Heart right ventricle (tissue), 16 donors: ENCODE data around the gene ZNF205. TPM values are rescaled to one million over a fixed set of nuclear protein-coding genes. Genes with fewer than 3 reads are reported as not detected.

Experiments
- ATAC-seq, 8 donors: fragments of 200-7000 bp; cut with Tn5 transposase; one replicate each; pipeline ENCODE4 v1.9.1; 2020; ENCODE audit warnings: mild to moderate bottlenecking in 8 of 8, moderate library complexity in 8 of 8, moderate number of reproducible peaks in 1 of 8
- DNase-seq, 2 donors: peaks; one replicate each; pipeline ENCODE4 v3.0.0-alpha.2; 2020
- H3K27ac ChIP-seq, 10 donors: fragments of 200-600 bp; sonication (generic) in 2 of 10; one replicate each; pipeline versions ENCODE4 v1.5.0 to v1.8.0; 2020 to 2022; ENCODE audit warnings: mild to moderate bottlenecking in 3 of 10
- H3K27me3 ChIP-seq, 7 donors: fragments of 200-600 bp; one replicate each; pipeline ENCODE4 v1.8.0; 2021 to 2022; ENCODE audit warnings: mild to moderate bottlenecking in 2 of 7
- H3K36me3 ChIP-seq, 9 donors: fragments of 200-600 bp; sonication (generic) in 1 of 9; one replicate each; pipeline versions ENCODE4 v1.5.0 to v1.8.0; 2020 to 2022; ENCODE audit warnings: mild to moderate bottlenecking in 2 of 9
- H3K4me1 ChIP-seq, 9 donors: fragments of 200-600 bp; sonication (generic) in 1 of 9; one replicate each; pipeline versions ENCODE4 v1.5.0 to v1.8.0; 2020 to 2022; ENCODE audit warnings: mild to moderate bottlenecking in 4 of 9
- H3K4me3 ChIP-seq, 10 donors: fragments of 200-600 bp; sonication (generic) in 2 of 10; one replicate each; pipeline versions ENCODE4 v1.5.0 to v1.8.0; 2020 to 2022; ENCODE audit warnings: mild to moderate bottlenecking in 7 of 10, moderate library complexity in 2 of 10
- H3K9me3 ChIP-seq, 11 donors: fragments of 200-600 bp in 10 of 11; sonication (generic) in 2 of 11; one replicate each; pipeline versions ENCODE4 v1.5.0 to v1.8.0; 2013 to 2022; ENCODE audit warnings: mild to moderate bottlenecking in 2 of 11, control low read depth in 1 of 11, moderate library complexity in 1 of 11
- CTCF ChIP-seq, 9 donors: fragments of 200-600 bp; sonication (generic) in 2 of 9; IDR thresholded peaks; one replicate each; pipeline versions ENCODE4 v1.5.0 to v1.8.0; 2021 to 2022; ENCODE audit warnings: antibody characterized with exemption in 9 of 9, mild to moderate bottlenecking in 5 of 9, moderate library complexity in 1 of 9
- WGBS, 2 donors: extraction: QIAGEN DNeasy Blood & Tissue Kit; methylation state at CpG; one replicate each; pipeline ENCODE4 v1.1.7; 2013; ENCODE audit warnings: inconsistent platforms in 1 of 2; 5-methylcytosine and 5-hydroxymethylcytosine counted together
- intact Hi-C, 10 donors: fragments of 100-400 bp; cut with DNase I; formaldehyde crosslinking; loops; one replicate each; pipeline versions ENCODE4 v1.11.1 to v1.14.2; 2022
- polyA plus RNA-seq, 2 donors: library from polyadenylated mRNA; stranded (reverse); fragments of 200-250 nt; gene quantifications; one replicate each; pipeline ENCODE4 v1.2.3, GENCODE V29; 2013
- total RNA-seq, 10 donors: library from RNA; stranded (reverse); fragmentation: NEBNext Ultra II Directional in 3 of 10; extraction: Animal tissue kit (Norgen Biotek cat#: 25700) in 3 of 10; gene quantifications; one replicate each; pipeline versions ENCODE4 v1.2.1 to v1.2.4, GENCODE V29; 2021 to 2023
- donor health status: Arrhythmogenic right ventricular cardiomyopathy.
- donor health status: ischemic (EF 13 %, LVEDD 7.1; RV severe dilation, severe dysfunction).
- donor health status: healthy with polysubstance abuse.
- donor health status: DM: no; HTN: yes; CAD: no.
- donor health status: DM: no; HTN: no; CAD: no.
- donor health status: ischemic (EF 25% LVEDD 6.9; RV normal size, moderate dysfunction).
- donor health status: ischemic (EF 25% LVEDD 5.7; RV mildly dilated, moderate dysfunction).
- donor health status: healthy.
- donor health status: DM: yes; HTN: yes; CAD: no.
- donor health status: Ischemic cardiomyopathy.
- donor health status: ischemic (EF 35%, LVEDD 5.7; RV mildly dilated, moderate dysfunction).
- donor health status: nonischemic (EF 11% LVEDD 7.7; RV severe dilation, severe dysfunction).
- donor health status: DM: yes; HTN: yes; CAD: no.
- donor health status: PGD.
- donor health status: ischemic (EF 29% LVEDD 5.4; RV normal size, mild dysfunction).
- donor health status: nonischemic (EF 23%, LVEDD 6.1; RV moderate dilation, normal function).

ZNF205 gene
- total and polyA plus RNA-seq, 12 donors, result 5.8 to 26.9 (median 8.0) TPM

DNA sequence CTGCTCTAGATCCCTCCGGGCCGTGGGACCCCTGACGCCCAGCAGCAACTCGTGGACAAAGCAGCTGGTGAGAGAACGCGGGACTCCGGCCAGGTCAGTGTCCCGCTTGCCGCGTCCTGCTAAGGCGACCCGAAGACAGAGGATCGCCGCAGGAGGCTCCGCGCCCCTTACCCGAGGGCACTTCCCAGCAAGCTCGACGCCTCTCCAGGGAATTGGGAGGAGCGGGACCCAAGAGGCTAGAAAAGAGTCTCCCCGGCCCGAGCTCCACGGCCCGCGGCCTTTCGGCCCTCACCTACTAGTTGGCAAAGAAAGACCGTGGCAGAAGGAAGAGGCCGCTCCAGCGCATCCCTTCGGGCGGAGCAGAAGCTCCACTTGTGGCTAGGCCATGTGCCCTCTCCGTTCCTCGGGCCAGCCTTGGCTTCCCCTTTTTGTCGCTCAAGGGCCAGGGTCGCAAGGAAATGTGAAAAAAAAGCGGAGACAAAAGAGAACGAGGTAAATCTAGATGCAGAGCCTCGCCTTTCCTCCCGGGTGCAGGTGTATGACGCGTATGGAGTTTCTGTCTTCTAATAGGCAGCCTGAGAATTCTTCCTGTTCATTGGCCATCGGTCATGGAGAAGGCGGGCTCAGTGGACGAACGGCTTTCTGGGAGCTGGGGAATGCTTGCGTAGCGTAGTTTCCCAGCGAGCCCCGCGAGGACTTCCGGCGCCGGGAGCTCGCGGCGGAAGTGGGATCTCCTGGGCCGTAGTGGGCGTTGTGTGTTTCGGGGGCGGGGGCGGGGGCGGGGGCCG lies 22.1 kb downstream of the ZNF205 start, which contains the start of gene ZNF213:
ZNF213 (plus strand) TSS at position 692 of the 788 bp plus-strand sequence. CDS start 2,252 bp downstream, outside the sequence.
- peak within 1 kb of the TSS; percentile 66 to 99 (median 88) for H3K4me3 ChIP-seq
- peak in 1 of 9 donors; percentile 5 for TF ChIP-seq CTCF (IDR thresholded peaks at IDR 0.05)
- ATAC-seq (peak; percentile 91 to 98 (median 97)), DNase-seq (peak; percentile 92 to 97)
- peaks cover 3 to 43% (median 32%) of the 10 kb centered on the region in 9 donors for H3K4me1 ChIP-seq
- intact Hi-C loops, result loop anchor here in 1 of 10 donors (5.0 kb wide), 1 partner anchor 72 kb away; no protein-coding TSS in a partner anchor
- H3K9me3 ChIP-seq, result no peaks in the 10 kb centered on the region
- peak within 1 kb of the TSS; percentile 71 to 98 (median 92) for H3K27ac ChIP-seq
- peaks cover 0 to 49% (median 9%) of the 10 kb centered on the region in 9 donors for H3K36me3 ChIP-seq
- 0 to 1% methylated on average over 63 of the region's 63 CpGs for WGBS, 2 donors
- H3K27me3 ChIP-seq, result no peaks in the 10 kb centered on the region

DNA sequence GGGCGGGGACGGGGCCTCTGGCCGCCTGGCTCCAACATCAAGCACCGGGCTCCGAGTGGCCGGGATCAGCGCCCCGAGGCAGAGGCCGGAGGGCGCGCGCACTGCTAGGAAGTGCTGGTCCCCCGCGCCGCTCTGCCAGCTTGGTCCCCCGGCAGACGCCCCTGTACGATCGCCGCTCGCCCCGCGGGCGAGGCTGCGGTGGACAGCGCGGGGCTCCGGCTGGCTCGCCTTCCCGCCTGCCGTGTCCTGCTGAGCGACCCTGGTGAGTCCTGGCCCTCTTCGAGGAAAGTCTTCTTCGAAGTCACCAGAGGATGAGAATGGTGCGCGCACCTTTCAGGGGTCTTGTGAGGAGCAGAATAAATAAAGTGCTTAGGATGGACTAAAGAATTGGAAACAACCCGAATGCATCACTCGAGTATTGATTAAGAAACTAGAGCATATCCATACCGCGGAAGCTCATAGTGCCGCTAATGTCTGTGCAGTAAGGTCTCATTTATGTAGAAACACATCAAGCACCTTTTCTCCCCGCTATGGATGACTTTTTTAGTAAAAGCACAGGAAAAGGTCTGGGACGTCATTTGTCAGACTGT lies 22.8 kb downstream of the ZNF205 start:
- TF ChIP-seq CTCF (IDR thresholded peaks at IDR 0.05), result peak in 1 of 9 donors; percentile 3
- Histone ChIP-seq H3K27me3 (no peaks in the 10 kb centered on the region), H3K9me3 (no peaks in the 10 kb centered on the region), H3K27ac (peak overlapping the region; percentile 15 to 98 (median 92)), H3K4me3 (peak overlapping the region; percentile 66 to 99 (median 88)), H3K36me3 (peaks cover 0 to 55% (median 9%) of the 10 kb centered on the region in 9 donors), H3K4me1 (peaks cover 3 to 36% (median 26%) of the 10 kb centered on the region in 9 donors)
- no peak for DNase-seq
- intact Hi-C loops, result no loop called here
- no peak for ATAC-seq
- 0 to 1% methylated on average over 43 of the region's 43 CpGs for WGBS, 2 donors

DNA sequence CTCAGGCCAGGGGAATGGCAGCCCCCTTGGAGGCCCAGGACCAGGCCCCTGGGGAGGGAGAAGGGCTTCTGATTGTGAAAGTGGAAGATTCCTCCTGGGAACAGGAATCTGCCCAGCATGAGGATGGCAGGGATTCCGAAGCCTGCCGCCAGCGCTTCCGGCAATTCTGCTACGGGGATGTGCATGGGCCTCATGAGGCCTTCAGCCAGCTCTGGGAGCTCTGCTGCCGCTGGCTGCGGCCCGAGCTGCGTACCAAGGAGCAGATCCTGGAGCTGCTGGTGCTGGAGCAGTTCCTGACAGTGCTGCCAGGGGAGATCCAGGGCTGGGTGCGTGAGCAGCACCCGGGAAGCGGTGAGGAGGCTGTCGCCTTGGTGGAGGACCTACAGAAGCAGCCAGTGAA lies 24.9 kb downstream of the ZNF205 start:
- Histone ChIP-seq H3K27me3 (no peaks in the 10 kb centered on the region), H3K27ac (no peak overlapping the region), H3K9me3 (no peaks in the 10 kb centered on the region), H3K4me1 (peaks cover 3 to 34% (median 22%) of the 10 kb centered on the region in 9 donors), H3K36me3 (peaks cover 0 to 63% (median 21%) of the 10 kb centered on the region in 9 donors), H3K4me3 (no peak overlapping the region)
- no peak for DNase-seq
- intact Hi-C loops, result no loop called here
- WGBS, 2 donors, result 92 to 95% methylated on average over 13 of the region's 13 CpGs
- no peak for TF ChIP-seq CTCF (IDR thresholded peaks at IDR 0.05)
- ATAC-seq, result no peak

- H3K4me3 ChIP-seq, result no peak overlapping the region
- peaks cover 3 to 31% (median 22%) of the 10 kb centered on the region in 9 donors for H3K4me1 ChIP-seq
- 88 to 90% methylated on average over 21 of the region's 21 CpGs for WGBS, 2 donors
- H3K27ac ChIP-seq, result no peak overlapping the region
- ATAC-seq (no peak), DNase-seq (no peak)
- no peaks in the 10 kb centered on the region for H3K9me3 ChIP-seq
- no peak for TF ChIP-seq CTCF (IDR thresholded peaks at IDR 0.05)
- peaks cover 0 to 67% (median 27%) of the 10 kb centered on the region in 9 donors for H3K36me3 ChIP-seq
- H3K27me3 ChIP-seq, result no peaks in the 10 kb centered on the region
- intact Hi-C loops, result no loop called here
Measured at GRCh38 chr16:3138342-3138741, 26.0 kb downstream of the ZNF205 start.
